SK-N-MC (cell line): ENCODE data around the gene SENP3.

Source experiments
- EZH2 ChIP-seq: fragments of 200-600 bp; sonication (generic); IDR thresholded peaks from one replicate; pipeline ENCODE4 v1.6.1; 2017; ENCODE audit warnings: antibody characterized with exemption
- FOXP2 ChIP-seq: optimal IDR thresholded peaks from 2 replicates; pipeline ENCODE3; 2011; ENCODE audit warnings: mild to moderate bottlenecking, moderate library complexity; ENCODE audit not compliant: insufficient read depth; ENCODE audit errors: extremely low read length, control extremely low read depth
- POLR2AphosphoS5 ChIP-seq: IDR thresholded peaks from 2 replicates; pipeline ENCODE4 v1.6.1; 2012; ENCODE audit warnings: mild to moderate bottlenecking, low read depth, low read length, borderline replicate concordance

DNA sequence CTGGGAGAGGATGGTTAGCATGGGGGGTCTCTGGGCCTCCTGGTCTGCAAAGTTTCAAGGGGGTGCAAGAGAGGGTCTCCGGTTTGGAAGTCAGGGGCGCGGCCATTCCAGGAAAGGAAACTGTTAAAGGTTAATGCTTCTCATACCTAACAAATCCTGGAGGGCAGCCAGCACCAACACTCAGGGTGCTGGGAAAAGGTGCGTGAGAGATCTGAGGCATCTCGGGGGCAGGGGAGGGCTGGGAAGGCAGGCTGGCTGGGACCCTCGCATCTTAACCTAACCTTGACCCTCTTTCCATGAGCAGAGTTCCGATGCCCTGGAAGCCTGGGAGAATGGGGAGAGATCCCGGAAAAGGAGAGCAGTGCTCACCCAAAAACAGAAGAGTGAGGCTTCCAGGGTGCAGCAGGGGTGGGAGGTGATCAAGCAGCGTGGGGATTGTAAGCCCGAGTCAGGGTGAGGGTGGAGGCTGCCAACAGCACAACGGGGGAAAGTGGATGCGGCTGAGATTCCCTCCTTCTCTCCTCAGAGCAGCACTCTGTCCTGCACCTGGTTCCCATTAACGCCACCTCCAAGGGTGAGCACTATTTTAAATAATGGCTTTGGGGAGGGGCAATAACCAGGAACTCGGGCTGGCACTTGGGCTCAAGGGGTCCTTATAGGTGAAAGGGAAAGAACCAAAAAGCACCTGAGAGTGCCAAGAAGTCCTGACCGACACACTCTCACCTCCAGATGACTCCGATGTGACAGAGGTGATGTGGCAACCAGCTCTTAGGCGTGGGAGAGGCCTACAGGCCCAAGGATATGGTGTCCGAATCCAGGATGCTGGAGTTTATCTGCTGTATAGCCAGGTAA, 2.2 kb upstream of the SENP3 start:
- no peak for TF ChIP-seq EZH2
- no peak for TF ChIP-seq FOXP2
- TF ChIP-seq POLR2AphosphoS5 = no peak
